Neuronal stem cell (in vitro differentiated cells): Measurements from ENCODE around the gene SUN5.

Source experiments
- DNase-seq: peaks from one replicate; pipeline ENCODE4 v3.0.0-alpha.2; 2013; ENCODE audit warnings: low spot score
- H2AFZ ChIP-seq: one replicate; pipeline ENCODE4 v1.6.1; 2013; ENCODE audit warnings: mild to moderate bottlenecking, low read length, inconsistent platforms
- H2AK5ac ChIP-seq: 2 replicates; pipeline ENCODE4 v1.6.1; 2013; ENCODE audit warnings: low read depth, mild to moderate bottlenecking, inconsistent platforms, low read length, moderate library complexity, mixed read lengths
- H2BK120ac ChIP-seq: 2 replicates; pipeline ENCODE4 v1.6.1; 2013; ENCODE audit warnings: low read depth, mild to moderate bottlenecking, inconsistent platforms, low read length, moderate library complexity, mixed read lengths
- H2BK12ac ChIP-seq: one replicate; pipeline ENCODE4 v1.6.1; 2013; ENCODE audit warnings: low read length, inconsistent platforms
- H2BK15ac ChIP-seq: 2 replicates; pipeline ENCODE4 v1.6.1; 2013; ENCODE audit warnings: mild to moderate bottlenecking, low read length, inconsistent platforms, mixed read lengths
- H2BK5ac ChIP-seq: one replicate; pipeline ENCODE4 v1.6.1; 2013; ENCODE audit warnings: inconsistent platforms, mild to moderate bottlenecking, low read length, moderate library complexity
- H3K14ac ChIP-seq: one replicate; pipeline ENCODE4 v1.6.1; 2013; ENCODE audit warnings: low read length, inconsistent platforms
- H3K18ac ChIP-seq: 2 replicates; pipeline ENCODE4 v1.6.1; 2013; ENCODE audit warnings: low read length, inconsistent platforms
- H3K23ac ChIP-seq: 2 replicates; pipeline ENCODE4 v1.6.1; 2013; ENCODE audit warnings: low read depth, mild to moderate bottlenecking, mixed read lengths, low read length, inconsistent platforms; ENCODE audit not compliant: poor library complexity
- H3K27ac ChIP-seq: replicated peaks from 3 replicates; pipeline ENCODE4 v1.5.1; 2013; ENCODE audit warnings: low read length, inconsistent platforms
- H3K27me3 ChIP-seq, 3 experiments: 2 replicates each; pipeline ENCODE4 v1.6.1; 2013; ENCODE audit warnings: low read length in 3 of 3, mild to moderate bottlenecking in 2 of 3, inconsistent platforms in 1 of 3, low read depth in 1 of 3, mixed read lengths in 1 of 3, moderate library complexity in 1 of 3; ENCODE audit not compliant: control insufficient read depth in 3 of 3, insufficient read depth in 3 of 3
- H3K36me3 ChIP-seq, 2 donors: replicated peaks in 1 of 2; 2 replicates each; pipeline ENCODE4 v1.6.1; 2013; ENCODE audit warnings: low read length in 2 of 2; ENCODE audit not compliant: control insufficient read depth in 2 of 2, insufficient read depth in 2 of 2
- H3K4ac ChIP-seq: 2 replicates; pipeline ENCODE4 v1.6.1; 2013; ENCODE audit warnings: inconsistent platforms, mild to moderate bottlenecking, low read length, moderate library complexity
- H3K4me1 ChIP-seq, 2 donors: 1 replicate in 1 of 2; 2 replicates in 1 of 2; pipeline ENCODE4 v1.6.1; 2013; ENCODE audit warnings: low read length in 2 of 2, low read depth in 1 of 2; ENCODE audit not compliant: control insufficient read depth in 2 of 2, insufficient read depth in 1 of 2
- H3K4me2 ChIP-seq: one replicate; pipeline ENCODE4 v1.6.1; 2013; ENCODE audit warnings: mild to moderate bottlenecking, low read length, inconsistent platforms; ENCODE audit not compliant: insufficient read depth, poor library complexity, severe bottlenecking
- H3K4me3 ChIP-seq, 2 donors: 2 replicates each; pipeline ENCODE4 v1.5.1; 2013; ENCODE audit warnings: low read length in 2 of 2, mild to moderate bottlenecking in 2 of 2, inconsistent platforms in 1 of 2, moderate library complexity in 1 of 2
- H3K79me1 ChIP-seq: one replicate; pipeline ENCODE4 v1.6.1; 2013; ENCODE audit warnings: low read depth, mild to moderate bottlenecking, inconsistent platforms, low read length, moderate library complexity
- H3K9ac ChIP-seq: one replicate; pipeline ENCODE4 v1.6.1; 2013; ENCODE audit warnings: mild to moderate bottlenecking, low read depth, low read length, inconsistent platforms; ENCODE audit not compliant: poor library complexity
- H3K9me3 ChIP-seq, 2 donors: replicated peaks in 1 of 2; 2 replicates each; pipeline versions ENCODE3 to v1.6.1; 2013; ENCODE audit warnings: low read length in 2 of 2, mild to moderate bottlenecking in 2 of 2, inconsistent platforms in 1 of 2, low read depth in 1 of 2, mixed read lengths in 1 of 2, moderate library complexity in 1 of 2; ENCODE audit not compliant: control insufficient read depth in 2 of 2, insufficient read depth in 1 of 2
- H4K8ac ChIP-seq: one replicate; pipeline ENCODE4 v1.6.1; 2013; ENCODE audit warnings: low read depth, mild to moderate bottlenecking, inconsistent platforms, low read length, moderate library complexity
- H4K91ac ChIP-seq: one replicate; pipeline ENCODE4 v1.6.1; 2013; ENCODE audit warnings: low read length, low read depth, mild to moderate bottlenecking, inconsistent platforms; ENCODE audit not compliant: poor library complexity
- WGBS, 2 donors: extraction: QIAGEN DNeasy Blood & Tissue Kit; methylation state at CpG; one replicate each; pipeline ENCODE4 v1.1.7; 2013; ENCODE audit warnings: missing lambda C conversion rate in 2 of 2, mixed read lengths in 1 of 2; ENCODE audit not compliant: insufficient read length in 2 of 2, insufficient replicate concordance in 1 of 2; ENCODE audit errors: extremely low coverage in 2 of 2; 5-methylcytosine and 5-hydroxymethylcytosine counted together

Gene SUN5

DNA sequence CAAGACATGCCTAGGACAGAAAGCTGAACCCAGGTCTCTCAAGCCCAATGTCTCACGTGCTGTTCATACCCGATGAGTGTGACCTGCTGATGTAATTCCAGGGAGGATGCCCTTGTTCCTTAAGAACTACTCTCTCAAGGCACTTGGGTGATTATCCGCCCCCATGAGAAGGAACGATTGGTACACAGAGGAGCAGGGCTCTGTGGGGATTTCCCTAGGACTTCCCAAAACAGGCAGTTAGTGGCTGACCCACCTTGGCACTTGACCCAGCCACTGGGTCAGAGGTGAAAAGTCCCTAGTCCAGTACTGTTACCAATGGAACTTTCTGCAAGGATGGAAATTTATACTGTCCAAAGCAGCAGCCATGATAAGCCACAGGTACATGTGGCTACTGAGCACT is 18.1 kb upstream of the SUN5 start:
- H2BK5ac ChIP-seq = no peak overlapping the region
- H3K23ac ChIP-seq = no peak overlapping the region
- H2BK15ac ChIP-seq = no peak overlapping the region
- no peak overlapping the region for H3K9ac ChIP-seq
- H3K14ac ChIP-seq = no peak overlapping the region
- no peak overlapping the region for H2BK12ac ChIP-seq
- H3K4me3 ChIP-seq = no peak overlapping the region
- no peaks in the 10 kb centered on the region for H3K36me3 ChIP-seq
- H3K27me3 ChIP-seq = peaks cover 0 to 12% (median 0%) of the 10 kb centered on the region in 3 experiments
- H2AFZ ChIP-seq = no peak overlapping the region
- no peak overlapping the region for H3K27ac ChIP-seq
- DNase-seq = no peak
- no peaks in the 10 kb centered on the region for H3K4me1 ChIP-seq
- H3K18ac ChIP-seq = no peak overlapping the region
- no peak overlapping the region for H3K4ac ChIP-seq
- H2AK5ac ChIP-seq = no peak overlapping the region
- no peak overlapping the region for H3K4me2 ChIP-seq
- H4K8ac ChIP-seq = no peak overlapping the region
- no peaks in the 10 kb centered on the region for H3K79me1 ChIP-seq
- WGBS, 2 donors = no CpG with 5 or more reads among the region's 4 CpGs
- no peak overlapping the region for H4K91ac ChIP-seq
- no peak overlapping the region for H2BK120ac ChIP-seq
- H3K9me3 ChIP-seq = no peaks in the 10 kb centered on the region

DNA sequence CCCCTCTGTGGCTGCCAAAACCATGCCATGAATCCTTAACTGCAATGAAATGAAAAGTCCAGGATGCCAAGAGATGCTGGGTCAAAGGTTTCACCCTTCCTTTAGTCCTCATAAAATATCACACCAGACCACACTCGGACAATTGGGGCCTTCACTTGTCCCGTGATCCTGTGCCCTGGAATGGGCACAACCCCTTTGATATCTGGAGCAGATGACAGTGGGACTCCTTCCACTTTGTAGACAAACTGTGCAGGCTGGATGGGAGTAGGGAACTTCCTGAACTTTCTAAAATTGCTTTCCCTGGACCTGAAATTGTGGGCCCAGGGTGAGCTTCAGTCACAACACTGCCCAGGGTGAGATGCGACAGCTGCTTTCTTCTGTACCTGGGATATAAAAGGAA is 17.6 kb upstream of the SUN5 start:
- no peak overlapping the region for H3K27ac ChIP-seq
- DNase-seq = no peak
- no peak overlapping the region for H3K4ac ChIP-seq
- no peak overlapping the region for H3K9ac ChIP-seq
- no peak overlapping the region for H2BK5ac ChIP-seq
- no peak overlapping the region for H3K4me3 ChIP-seq
- H3K27me3 ChIP-seq = peaks cover 0 to 13% (median 0%) of the 10 kb centered on the region in 3 experiments
- no peak overlapping the region for H2BK15ac ChIP-seq
- H3K4me1 ChIP-seq = no peaks in the 10 kb centered on the region
- H2BK120ac ChIP-seq = no peak overlapping the region
- no peak overlapping the region for H3K14ac ChIP-seq
- H2AK5ac ChIP-seq = peak overlapping the region; percentile 8
- H2BK12ac ChIP-seq = no peak overlapping the region
- WGBS, 2 donors = no CpG with 5 or more reads among the region's 3 CpGs
- H3K79me1 ChIP-seq = no peaks in the 10 kb centered on the region
- no peak overlapping the region for H2AFZ ChIP-seq
- H4K8ac ChIP-seq = no peak overlapping the region
- H3K18ac ChIP-seq = no peak overlapping the region
- H3K4me2 ChIP-seq = no peak overlapping the region
- H4K91ac ChIP-seq = no peak overlapping the region
- H3K9me3 ChIP-seq = no peaks in the 10 kb centered on the region
- H3K36me3 ChIP-seq = no peaks in the 10 kb centered on the region
- no peak overlapping the region for H3K23ac ChIP-seq

DNA sequence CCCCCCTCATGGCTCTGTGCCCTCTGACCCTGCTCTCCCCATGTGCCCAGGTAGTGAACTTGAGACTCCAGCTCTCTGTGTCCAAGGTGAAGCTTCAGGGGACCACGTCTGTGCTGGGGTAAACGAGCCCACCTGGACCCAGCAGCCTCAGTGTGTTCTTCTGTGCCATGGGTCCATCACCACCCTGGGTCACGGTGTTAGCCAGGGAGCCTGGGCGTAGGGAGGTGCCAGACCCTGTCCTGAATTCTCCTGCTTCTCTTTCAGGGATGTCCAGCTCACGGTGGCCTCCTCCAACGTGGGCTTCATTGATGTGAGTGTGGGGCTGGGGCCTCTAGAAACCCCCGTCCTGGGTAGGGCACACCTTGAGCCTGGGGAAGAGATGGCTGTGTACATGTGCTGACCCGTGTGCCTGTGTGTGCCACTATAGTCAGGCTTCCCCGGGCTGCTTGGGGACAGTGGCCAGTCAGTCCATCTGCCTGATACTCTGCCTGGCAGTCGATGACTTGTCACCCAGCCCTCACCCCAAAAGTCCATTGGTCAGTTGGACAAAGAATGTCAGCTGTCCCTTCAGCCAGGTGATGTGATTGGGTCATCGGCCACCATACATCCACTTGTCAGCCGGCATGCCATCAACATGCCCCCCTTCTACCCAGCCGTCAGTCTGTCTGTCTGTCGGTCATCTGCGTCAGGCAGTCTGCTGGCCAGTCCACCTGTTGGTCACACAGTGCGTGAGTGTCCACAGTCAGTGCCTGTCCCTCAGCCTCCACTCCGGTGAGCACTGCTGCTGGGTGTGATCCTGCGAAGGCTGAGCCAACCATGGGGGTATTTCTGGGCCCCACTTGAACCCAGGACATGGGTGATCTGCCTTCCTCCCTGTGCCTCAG is 16.3 kb upstream of the SUN5 start:
- Histone ChIP-seq H3K23ac (peak overlapping the region; percentile 69), H3K4me1 (no peaks in the 10 kb centered on the region), H3K4me3 (peak overlapping the region in 1 of 2 donors; percentile 20), H2AFZ (no peak overlapping the region), H4K91ac (peak overlapping the region; percentile 42), H3K18ac (peak overlapping the region; percentile 65), H2BK12ac (peak overlapping the region; percentile 61), H2BK15ac (peak overlapping the region; percentile 38), H3K27ac (no peak overlapping the region), H3K79me1 (peaks cover 2% of the 10 kb centered on the region), H3K27me3 (peaks cover 0 to 24% (median 0%) of the 10 kb centered on the region in 3 experiments), H3K36me3 (no peaks in the 10 kb centered on the region), H2BK120ac (no peak overlapping the region), H3K9me3 (no peaks in the 10 kb centered on the region), H3K9ac (no peak overlapping the region), H3K4me2 (no peak overlapping the region), H2BK5ac (peak overlapping the region; percentile 84), H2AK5ac (peak overlapping the region; percentile 64), H4K8ac (no peak overlapping the region), H3K4ac (no peak overlapping the region), H3K14ac (peak overlapping the region; percentile 82)
- DNase-seq = no peak
- no CpG with 5 or more reads among the region's 18 CpGs for WGBS, 2 donors

DNA sequence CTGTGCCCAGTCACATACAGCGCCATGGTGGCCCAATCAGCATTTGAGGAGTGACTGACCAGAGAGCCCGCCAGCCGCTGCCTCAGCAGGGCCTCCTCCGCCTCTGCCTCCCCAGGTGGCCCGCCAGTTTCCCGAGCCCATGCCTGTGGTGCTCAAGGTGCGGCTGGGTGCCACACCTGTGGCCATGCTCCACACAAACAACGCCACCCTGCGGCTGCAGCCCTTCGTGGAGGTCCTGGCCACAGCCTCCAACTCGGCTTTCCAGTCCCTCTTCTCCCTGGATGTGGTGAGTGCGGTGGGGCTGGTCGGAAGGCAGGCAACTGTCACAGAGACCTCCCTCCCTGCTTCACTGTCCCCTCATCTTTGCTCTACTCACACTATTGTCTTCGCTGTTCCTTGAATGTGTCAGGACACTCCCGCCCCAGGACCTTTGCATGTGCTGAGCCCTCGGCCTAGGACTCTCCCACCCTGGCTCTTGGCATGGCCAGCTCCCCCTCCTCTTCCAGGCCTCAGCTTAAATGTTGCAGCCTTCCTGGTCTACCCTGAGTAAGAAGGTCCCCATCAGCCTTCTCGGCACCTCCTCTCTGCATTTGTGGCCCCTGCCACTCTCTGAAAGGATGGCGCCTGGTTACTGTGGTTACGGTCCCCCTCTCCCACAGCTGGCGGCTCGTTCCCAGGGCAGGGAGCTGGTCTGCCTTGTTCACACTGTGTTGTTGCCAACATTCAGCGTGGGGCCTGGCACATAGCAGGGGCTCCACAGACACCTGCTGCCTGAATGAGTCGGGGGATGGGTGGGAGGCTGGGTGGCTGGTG is 15.4 kb upstream of the SUN5 start:
- H3K14ac ChIP-seq = peak overlapping the region; percentile 49
- H3K4ac ChIP-seq = no peak overlapping the region
- no peak overlapping the region for H2BK12ac ChIP-seq
- H3K18ac ChIP-seq = peak overlapping the region; percentile 77
- no peak overlapping the region for H2AFZ ChIP-seq
- no peak overlapping the region for H3K4me3 ChIP-seq
- H3K9ac ChIP-seq = no peak overlapping the region
- peaks cover 2% of the 10 kb centered on the region for H3K79me1 ChIP-seq
- H3K27ac ChIP-seq = no peak overlapping the region
- peak overlapping the region; percentile 84 for H2BK5ac ChIP-seq
- no peak overlapping the region for H3K4me2 ChIP-seq
- H3K9me3 ChIP-seq = no peaks in the 10 kb centered on the region
- no peak overlapping the region for H2BK120ac ChIP-seq
- no peaks in the 10 kb centered on the region for H3K36me3 ChIP-seq
- DNase-seq = no peak
- no peaks in the 10 kb centered on the region for H3K4me1 ChIP-seq
- H4K91ac ChIP-seq = no peak overlapping the region
- H2BK15ac ChIP-seq = peak overlapping the region; percentile 45
- no peak overlapping the region for H4K8ac ChIP-seq
- WGBS, 2 donors = no CpG with 5 or more reads among the region's 23 CpGs
- H3K27me3 ChIP-seq = peaks cover 0 to 29% (median 0%) of the 10 kb centered on the region in 3 experiments
- H3K23ac ChIP-seq = peak overlapping the region; percentile 39
- H2AK5ac ChIP-seq = peak overlapping the region; percentile 64
